NB4 (cell line): ENCODE data around the gene KSR1.

ENCODE experiments used
- CTCF ChIP-seq: IDR thresholded peaks from one replicate; pipeline ENCODE4 v1.5.1; 2012; ENCODE audit warnings: low read depth, low read length
- MAX ChIP-seq: IDR thresholded peaks from 2 replicates; pipeline ENCODE4 v1.6.1; 2011; ENCODE audit warnings: low read depth, low read length
- MYC ChIP-seq: IDR thresholded peaks from 2 replicates; pipeline ENCODE4 v1.6.1; 2011; ENCODE audit warnings: low read depth, low read length
- POLR2A ChIP-seq: IDR thresholded peaks from 2 replicates; pipeline ENCODE4 v1.6.1; 2011; ENCODE audit warnings: mild to moderate bottlenecking; ENCODE audit not compliant: insufficient read length; ENCODE audit errors: extremely low read depth

- TF ChIP-seq POLR2A (no peak), CTCF (no peak), MAX (no peak), MYC (no peak)
Observed at GRCh38 chr17:27493088-27493487, 36.8 kb downstream of the KSR1 start.
